HG03442 (cell line): ENCODE data around the gene POLDIP2.

ENCODE experiments used
- ATAC-seq: cut with Tn5 transposase; IDR thresholded peaks from one replicate; pipeline ENCODE4 v1.9.1; 2021; ENCODE audit warnings: mild to moderate bottlenecking, moderate library complexity; ENCODE audit not compliant: unreplicated experiment

Gene POLDIP2

GRCh38 chr17:28390563-28390962 is 33.2 kb upstream of the POLDIP2 start:
- ATAC-seq: no peak

DNA sequence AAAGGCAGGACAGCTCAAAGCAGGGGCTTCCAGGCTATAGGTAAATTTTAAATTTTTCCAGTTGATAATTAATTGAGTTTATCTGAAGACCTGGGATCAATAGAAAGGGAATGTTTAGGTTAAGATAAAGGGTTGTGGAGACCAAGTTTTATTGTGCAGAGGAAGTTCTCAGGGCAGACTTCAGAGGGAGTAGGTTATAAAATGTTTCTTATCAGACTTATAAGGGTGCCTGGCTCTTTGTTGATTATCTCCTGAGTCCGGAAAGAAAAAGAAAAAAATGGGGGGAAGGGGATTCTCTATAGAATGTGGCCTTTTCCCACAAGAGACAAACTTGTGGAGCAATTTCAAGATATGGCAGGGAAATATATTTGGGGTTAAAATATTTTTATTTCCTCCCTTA is 32.8 kb upstream of the POLDIP2 start:
- ATAC-seq: no peak

GRCh38 chr17:28388106-28388505 is 30.8 kb upstream of the POLDIP2 start:
- no peak for ATAC-seq

DNA sequence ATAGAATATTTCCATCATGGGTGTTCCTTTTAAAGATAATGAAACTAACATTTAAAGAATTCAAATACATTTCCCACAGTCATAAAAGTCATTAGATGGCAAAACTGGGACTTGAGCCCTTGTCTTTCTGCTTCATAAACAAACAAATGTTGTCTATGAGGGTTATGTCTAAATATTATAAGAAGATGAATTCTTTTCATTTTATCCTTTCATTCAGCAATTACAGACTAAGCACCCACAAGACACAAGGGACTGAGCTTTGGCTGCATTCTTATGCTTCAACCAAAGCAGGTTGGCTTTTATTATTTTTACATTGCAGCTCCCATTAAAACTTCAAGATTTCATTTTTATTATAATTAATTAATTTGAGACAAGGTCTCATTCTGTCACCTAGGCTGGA is 29.1 kb upstream of the POLDIP2 start:
- no peak for ATAC-seq

- no peak for ATAC-seq
Observed at GRCh38 chr17:28385406-28385805, 28.1 kb upstream of the POLDIP2 start.

DNA sequence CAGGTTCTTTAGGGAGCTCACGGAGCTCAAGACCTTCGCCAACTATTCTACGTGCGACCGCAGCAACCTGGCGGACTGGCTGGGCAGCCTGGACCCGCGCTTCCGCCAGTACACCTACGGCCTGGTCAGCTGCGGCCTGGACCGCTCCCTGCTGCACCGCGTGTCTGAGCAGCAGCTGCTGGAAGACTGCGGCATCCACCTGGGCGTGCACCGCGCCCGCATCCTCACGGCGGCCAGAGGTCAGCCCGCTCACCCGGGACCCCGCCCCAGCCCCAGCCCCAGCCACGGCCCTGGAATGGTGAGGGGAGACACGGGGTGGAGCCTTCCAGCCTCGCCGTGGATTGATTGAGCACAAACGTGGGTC is 27.7 kb upstream of the POLDIP2 start:
- peak; percentile 7 for ATAC-seq

DNA sequence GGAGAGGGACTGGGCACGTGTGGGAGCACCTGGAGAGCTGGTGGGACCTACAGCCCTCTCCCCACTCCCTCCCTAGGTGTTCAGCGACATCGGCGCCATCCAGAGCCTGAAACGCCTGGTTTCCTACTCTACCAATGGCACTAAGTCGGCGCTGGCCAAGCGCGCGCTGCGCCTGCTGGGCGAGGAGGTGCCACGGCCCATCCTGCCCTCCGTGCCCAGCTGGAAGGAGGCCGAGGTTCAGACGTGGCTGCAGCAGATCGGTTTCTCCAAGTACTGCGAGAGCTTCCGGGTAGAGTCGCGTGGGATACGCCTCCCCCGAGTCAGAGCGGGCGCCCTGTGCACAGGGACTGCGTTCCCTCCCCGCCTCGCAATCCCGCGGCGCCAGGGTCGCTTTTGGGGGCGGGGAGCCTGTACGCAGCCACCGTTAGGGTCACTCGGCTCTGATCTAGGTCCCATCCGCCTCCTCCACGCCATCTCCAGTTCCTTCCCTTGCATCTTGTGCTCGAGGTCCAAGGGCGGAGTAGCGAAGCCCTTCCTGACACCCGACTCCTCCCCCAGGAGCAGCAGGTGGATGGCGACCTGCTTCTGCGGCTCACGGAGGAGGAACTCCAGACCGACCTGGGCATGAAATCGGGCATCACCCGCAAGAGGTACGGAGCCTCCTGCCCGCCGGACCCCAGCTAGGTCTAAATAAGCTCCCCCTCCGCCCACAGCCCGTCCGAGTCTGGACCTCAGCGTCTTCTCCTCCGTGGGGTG is 27.1 kb upstream of the POLDIP2 start:
- peak; percentile 53 for ATAC-seq

DNA sequence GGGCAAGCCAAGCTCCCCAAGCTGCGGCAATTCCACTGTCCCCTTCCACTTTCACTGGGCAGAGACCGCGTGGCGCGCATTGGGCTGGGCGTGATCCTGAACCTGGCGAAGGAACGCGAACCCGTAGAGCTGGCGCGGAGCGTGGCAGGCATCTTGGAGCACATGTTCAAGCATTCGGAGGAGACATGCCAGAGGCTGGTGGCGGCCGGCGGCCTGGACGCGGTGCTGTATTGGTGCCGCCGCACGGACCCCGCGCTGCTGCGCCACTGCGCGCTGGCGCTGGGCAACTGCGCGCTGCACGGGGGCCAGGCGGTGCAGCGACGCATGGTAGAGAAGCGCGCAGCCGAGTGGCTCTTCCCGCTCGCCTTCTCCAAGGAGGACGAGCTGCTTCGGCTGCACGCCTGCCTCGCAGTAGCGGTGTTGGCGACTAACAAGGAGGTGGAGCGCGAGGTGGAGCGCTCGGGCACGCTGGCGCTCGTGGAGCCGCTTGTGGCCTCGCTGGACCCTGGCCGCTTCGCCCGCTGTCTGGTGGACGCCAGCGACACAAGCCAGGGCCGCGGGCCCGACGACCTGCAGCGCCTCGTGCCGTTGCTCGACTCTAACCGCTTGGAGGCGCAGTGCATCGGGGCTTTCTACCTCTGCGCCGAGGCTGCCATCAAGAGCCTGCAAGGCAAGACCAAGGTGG is 24.0 kb upstream of the POLDIP2 start:
- no peak for ATAC-seq

- ATAC-seq: no peak
Observed at GRCh38 chr17:28379814-28380801, 22.8 kb upstream of the POLDIP2 start.

DNA sequence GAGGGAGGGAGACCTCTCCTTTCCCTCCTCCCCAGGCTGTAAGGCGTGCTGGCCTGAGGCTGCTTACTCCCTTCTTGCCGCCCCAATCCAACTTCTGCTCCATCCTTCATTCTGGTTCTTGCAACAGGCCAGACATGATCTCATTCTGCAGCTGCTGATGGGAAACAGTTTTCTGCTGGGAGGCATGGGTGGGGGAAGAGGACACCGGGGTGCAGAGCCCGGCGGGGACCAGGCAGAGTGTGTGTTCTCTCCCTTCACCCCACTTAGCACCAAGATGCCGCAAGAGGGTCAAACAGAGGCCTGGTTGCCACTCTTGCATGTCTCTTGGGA is 15.6 kb upstream of the POLDIP2 start:
- ATAC-seq: no peak

- peak; percentile 14 for ATAC-seq
Observed at GRCh38 chr17:28372203-28372944, 15.0 kb upstream of the POLDIP2 start.

DNA sequence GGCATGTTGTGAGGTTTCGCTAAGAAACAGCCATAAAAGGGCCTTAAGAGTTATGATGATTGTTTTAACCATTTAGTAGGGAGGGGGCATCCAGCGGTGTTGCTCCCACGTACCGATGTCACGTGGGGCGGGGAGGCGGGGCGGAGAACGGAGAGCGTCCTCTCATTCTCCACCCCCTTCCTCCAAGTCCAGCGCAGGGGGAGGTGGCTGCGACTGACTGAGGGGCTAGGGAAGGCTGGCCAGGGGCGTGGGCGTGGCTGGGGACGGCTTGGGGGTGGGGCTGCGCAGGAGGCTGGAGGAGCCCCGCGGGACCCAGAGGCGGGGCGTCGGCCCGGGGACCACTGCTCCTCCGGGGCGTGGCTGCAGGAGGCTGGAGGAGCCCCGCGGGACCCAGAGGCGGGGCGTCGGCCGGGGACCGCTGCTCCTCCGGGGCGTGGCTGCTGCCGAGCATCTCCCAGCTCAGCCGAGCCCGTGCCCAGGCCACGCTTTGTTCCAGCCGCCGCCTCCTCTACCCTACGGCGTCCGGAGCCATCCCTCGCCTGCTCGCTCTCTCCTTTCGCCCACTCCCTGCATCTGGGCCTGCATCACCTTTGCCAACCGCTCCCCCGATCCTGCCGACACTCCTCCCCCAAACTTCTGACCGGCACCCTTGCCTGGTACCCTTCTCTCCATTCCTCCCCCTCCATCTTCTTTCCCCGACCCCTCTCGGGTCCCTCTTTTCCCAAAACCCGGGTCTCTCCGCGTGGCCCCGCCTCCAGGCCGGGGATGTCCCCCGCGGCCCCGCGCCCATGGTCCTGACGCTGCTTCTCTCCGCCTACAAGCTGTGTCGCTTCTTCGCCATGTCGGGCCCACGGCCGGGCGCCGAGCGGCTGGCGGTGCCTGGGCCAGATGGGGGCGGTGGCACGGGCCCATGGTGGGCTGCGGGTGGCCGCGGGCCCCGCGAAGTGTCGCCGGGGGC is 14.2 kb upstream of the POLDIP2 start, which contains the start of gene SARM1:
Gene SARM1 (plus strand): TSS at position 450 of the 958 bp plus-strand sequence. CDS start 339 bp downstream, at position 789.
- ATAC-seq: peak; percentile 74

GRCh38 chr17:28370744-28371103 is 13.4 kb upstream of the POLDIP2 start:
- ATAC-seq: no peak

- ATAC-seq: no peak
Observed at GRCh38 chr17:28370035-28370743, 12.9 kb upstream of the POLDIP2 start, which contains the start of gene VTN. Gene VTN, minus strand, starts transcription at chr17:28370307. Its CDS starts 104 bp downstream, at chr17:28370203.

DNA sequence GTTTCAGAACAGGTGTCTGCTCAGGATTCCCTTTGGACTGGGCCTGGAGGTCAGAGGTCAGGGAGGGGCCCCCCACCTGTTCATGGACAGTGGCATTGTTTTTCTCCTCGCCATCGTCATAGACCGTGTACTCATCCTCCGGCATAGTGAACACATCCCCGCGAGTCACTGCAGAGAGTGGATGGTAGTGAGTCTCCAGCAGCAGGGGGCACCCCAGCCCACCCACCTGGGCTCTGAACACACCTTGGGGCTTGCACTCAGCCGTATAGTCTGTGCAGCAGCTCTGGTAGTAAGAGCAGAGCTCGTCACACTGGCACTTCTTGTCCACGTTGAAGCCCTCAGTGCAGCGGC is 12.3 kb upstream of the POLDIP2 start:
- ATAC-seq: no peak

DNA sequence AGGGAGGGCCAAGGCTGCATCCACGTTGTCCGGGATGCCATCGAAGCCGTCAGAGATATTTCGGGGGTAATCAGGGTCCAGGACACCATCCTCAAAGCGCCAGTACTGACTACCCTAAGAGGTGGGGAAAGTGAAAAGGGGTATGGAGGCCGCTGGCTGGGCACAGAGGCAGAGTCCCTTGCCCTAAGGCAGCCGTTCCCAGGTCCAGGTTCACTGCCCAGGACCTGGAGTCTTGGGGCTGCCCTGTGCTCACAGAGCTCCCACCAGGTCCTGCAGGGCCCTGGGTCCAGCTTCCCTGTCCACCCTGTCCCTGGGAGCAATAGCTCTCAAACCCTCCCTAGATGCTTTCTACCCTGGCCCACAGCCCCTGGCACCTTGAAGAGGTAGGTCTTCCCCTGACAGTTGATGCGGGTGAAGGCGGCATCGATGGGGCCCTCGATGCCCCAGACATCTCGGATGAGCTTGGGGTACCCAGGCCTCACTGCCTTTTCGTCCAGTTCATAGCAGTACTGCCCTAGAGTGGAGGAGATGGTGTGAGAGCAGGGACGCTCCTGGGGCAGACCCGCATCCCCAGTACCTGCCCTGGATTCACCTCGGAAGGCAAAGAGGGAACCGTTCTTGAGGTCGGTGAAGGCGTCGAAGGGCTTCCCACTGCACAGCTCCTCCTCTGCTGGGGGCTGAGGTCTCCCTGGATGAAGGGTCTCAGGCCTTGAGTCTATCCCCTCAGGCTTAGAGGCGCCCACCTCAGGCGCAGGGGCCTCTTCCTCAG is 11.8 kb upstream of the POLDIP2 start:
- ATAC-seq: no peak

- ATAC-seq: no peak
Observed at GRCh38 chr17:28368306-28368831, 11.0 kb upstream of the POLDIP2 start.
